Calu3 (cell line): ENCODE measurements around the gene NECTIN2. TPM values are rescaled to one million over a fixed set of nuclear protein-coding genes. Genes with fewer than 3 reads are reported as not detected.

Experiments used
- BruUV-seq: library from RNA; stranded (reverse); fragments of 400-500 nt; replicated peaks from 2 replicates; lab custom pipeline; 2021; lab: Mats Ljungman, UMichigan
- CTCF ChIA-PET: fragments of 300-600 bp; sonication (Branson Sonifier 250); formaldehyde crosslinking; loops from one replicate; lab custom pipeline; 2022; ENCODE audit warnings: antibody characterized with exemption; lab: Charles Lee
- DNase-seq: peaks from one replicate; pipeline ENCODE4 v3.0.0; 2022
- H3K27ac Mint-ChIP-seq: one replicate; pipeline ENCODE4 v1.8.0; 2022; ENCODE audit warnings: mixed read lengths; ENCODE audit not compliant: unreplicated experiment
- H3K27me3 Mint-ChIP-seq: one replicate; pipeline ENCODE4 v1.8.0; 2022; ENCODE audit warnings: mixed read lengths; ENCODE audit not compliant: unreplicated experiment
- H3K36me3 Mint-ChIP-seq: one replicate; pipeline ENCODE4 v1.8.0; 2022; ENCODE audit warnings: mild to moderate bottlenecking, moderate library complexity, mixed read lengths; ENCODE audit not compliant: insufficient read depth, unreplicated experiment
- H3K4me1 Mint-ChIP-seq: one replicate; pipeline ENCODE4 v1.8.0; 2022; ENCODE audit warnings: mild to moderate bottlenecking, low read depth, mixed read lengths; ENCODE audit not compliant: unreplicated experiment
- H3K4me3 Mint-ChIP-seq: one replicate; pipeline ENCODE4 v1.8.0; 2022; ENCODE audit warnings: mild to moderate bottlenecking, low read depth, moderate library complexity, mixed read lengths; ENCODE audit not compliant: unreplicated experiment
- H3K9me3 Mint-ChIP-seq: one replicate; pipeline ENCODE4 v1.8.0; 2022; ENCODE audit warnings: low read depth, mixed read lengths; ENCODE audit not compliant: unreplicated experiment
- intact Hi-C: fragments of 100-400 bp; cut with micrococcal nuclease; formaldehyde crosslinking; loops from one replicate; pipeline ENCODE4 v1.10.0; 2022; ENCODE audit not compliant: unreplicated experiment
- total RNA-seq: library from RNA; stranded (reverse); gene quantifications from 2 replicates; pipeline ENCODE4 v1.2.3, GENCODE V29; 2022
- TF ChIP-seq, protein P1 (sequence below): fragments of 200-600 bp; IDR thresholded peaks from one replicate; pipeline ENCODE4 v1.8.0; 2022; ENCODE audit warnings: antibody characterized with exemption; ENCODE audit not compliant: unreplicated experiment

Gene NECTIN2
- total RNA-seq, 1 experiment from 2014 or later, result 137 TPM

DNA sequence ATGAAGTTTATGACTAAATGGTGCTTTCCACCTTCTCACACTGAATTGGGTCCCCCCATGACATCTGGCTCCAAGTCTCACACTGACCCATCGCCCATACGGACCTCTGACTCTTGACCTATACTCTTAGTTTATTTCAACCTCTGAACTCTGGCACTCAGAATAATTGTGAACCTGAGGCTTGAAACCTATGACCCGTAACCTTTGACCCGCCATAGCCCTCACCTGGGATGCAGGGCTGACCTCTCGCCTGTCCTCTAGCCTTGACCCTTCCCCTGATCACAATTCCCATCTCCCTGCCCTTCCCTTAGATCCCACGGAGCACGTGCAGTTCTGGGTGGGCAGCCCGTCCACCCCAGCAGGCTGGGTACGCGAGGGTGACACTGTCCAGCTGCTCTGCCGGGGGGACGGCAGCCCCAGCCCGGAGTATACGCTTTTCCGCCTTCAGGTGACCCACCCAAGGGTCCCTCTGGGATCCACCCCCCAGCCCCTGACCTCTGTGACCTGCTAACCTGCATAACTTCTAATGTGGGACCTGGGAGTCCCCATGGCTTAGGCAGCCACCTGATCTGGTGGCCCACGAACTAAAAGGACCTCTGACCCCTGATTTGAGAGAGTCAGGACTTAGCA lies 32.1 kb upstream of the NECTIN2 start:
- BruUV-seq, result no TSS peak
- CTCF ChIA-PET, result no interaction called here
- no peak overlapping the region for H3K4me3 Mint-ChIP-seq

DNA sequence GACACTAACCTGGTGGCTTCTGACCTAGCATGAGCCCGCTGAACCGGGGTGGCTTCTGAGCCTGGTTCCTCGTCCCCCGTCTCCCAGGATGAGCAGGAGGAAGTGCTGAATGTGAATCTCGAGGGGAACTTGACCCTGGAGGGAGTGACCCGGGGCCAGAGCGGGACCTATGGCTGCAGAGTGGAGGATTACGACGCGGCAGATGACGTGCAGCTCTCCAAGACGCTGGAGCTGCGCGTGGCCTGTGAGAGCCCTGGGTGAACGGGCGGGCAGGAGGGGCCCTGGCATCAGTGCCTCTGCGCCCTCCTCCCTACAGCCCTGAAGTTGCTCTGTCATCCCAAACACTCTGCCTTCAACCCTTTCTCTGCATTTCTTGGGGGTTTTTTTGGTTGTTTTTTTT lies 31.6 kb upstream of the NECTIN2 start:
- Mint-ChIP-seq H3K9me3 (no peaks in the 10 kb centered on the region), H3K36me3 (peaks cover 17% of the 10 kb centered on the region), H3K4me3 (no peak overlapping the region), H3K27ac (no peak overlapping the region), H3K27me3 (no peaks in the 10 kb centered on the region), H3K4me1 (peaks cover 8% of the 10 kb centered on the region)
- CTCF ChIA-PET, result no interaction called here
- intact Hi-C loops, result no loop called here
- TF ChIP-seq, protein P1, sequence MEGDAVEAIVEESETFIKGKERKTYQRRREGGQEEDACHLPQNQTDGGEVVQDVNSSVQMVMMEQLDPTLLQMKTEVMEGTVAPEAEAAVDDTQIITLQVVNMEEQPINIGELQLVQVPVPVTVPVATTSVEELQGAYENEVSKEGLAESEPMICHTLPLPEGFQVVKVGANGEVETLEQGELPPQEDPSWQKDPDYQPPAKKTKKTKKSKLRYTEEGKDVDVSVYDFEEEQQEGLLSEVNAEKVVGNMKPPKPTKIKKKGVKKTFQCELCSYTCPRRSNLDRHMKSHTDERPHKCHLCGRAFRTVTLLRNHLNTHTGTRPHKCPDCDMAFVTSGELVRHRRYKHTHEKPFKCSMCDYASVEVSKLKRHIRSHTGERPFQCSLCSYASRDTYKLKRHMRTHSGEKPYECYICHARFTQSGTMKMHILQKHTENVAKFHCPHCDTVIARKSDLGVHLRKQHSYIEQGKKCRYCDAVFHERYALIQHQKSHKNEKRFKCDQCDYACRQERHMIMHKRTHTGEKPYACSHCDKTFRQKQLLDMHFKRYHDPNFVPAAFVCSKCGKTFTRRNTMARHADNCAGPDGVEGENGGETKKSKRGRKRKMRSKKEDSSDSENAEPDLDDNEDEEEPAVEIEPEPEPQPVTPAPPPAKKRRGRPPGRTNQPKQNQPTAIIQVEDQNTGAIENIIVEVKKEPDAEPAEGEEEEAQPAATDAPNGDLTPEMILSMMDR, result no peak
- BruUV-seq, result no TSS peak
- DNase-seq, result no peak

More for the DNA sequence above, 32.1 kb upstream of the NECTIN2 start:
- no peaks in the 10 kb centered on the region for H3K9me3 Mint-ChIP-seq
- no peak for DNase-seq
- peaks cover 8% of the 10 kb centered on the region for H3K4me1 Mint-ChIP-seq
- TF ChIP-seq, protein P1, result no peak
- no peak overlapping the region for H3K27ac Mint-ChIP-seq
- intact Hi-C loops, result no loop called here
- peaks cover 19% of the 10 kb centered on the region for H3K36me3 Mint-ChIP-seq
- H3K27me3 Mint-ChIP-seq, result no peaks in the 10 kb centered on the region

- CTCF ChIA-PET, result no interaction called here
- BruUV-seq, result no TSS peak
- peaks cover 16% of the 10 kb centered on the region for H3K36me3 Mint-ChIP-seq
- DNase-seq, result no peak
- TF ChIP-seq, protein P1, result no peak
- H3K4me3 Mint-ChIP-seq, result no peak overlapping the region
- H3K9me3 Mint-ChIP-seq, result no peaks in the 10 kb centered on the region
- intact Hi-C loops, result no loop called here
- no peaks in the 10 kb centered on the region for H3K27me3 Mint-ChIP-seq
- H3K4me1 Mint-ChIP-seq, result peaks cover 8% of the 10 kb centered on the region
- H3K27ac Mint-ChIP-seq, result no peak overlapping the region
Measured at GRCh38 chr19:44816301-44816700, 29.8 kb upstream of the NECTIN2 start.

- no peak overlapping the region for H3K27ac Mint-ChIP-seq
- intact Hi-C loops, result no loop called here
- CTCF ChIA-PET, result interaction anchor here (0.6 to 1.4 kb wide), 2 partner anchors 11 to 23 kb away, joined by 3 to 4 read pairs; no protein-coding TSS in a partner anchor
- no peaks in the 10 kb centered on the region for H3K9me3 Mint-ChIP-seq
- no peak for DNase-seq
- no TSS peak for BruUV-seq
- peaks cover 12% of the 10 kb centered on the region for H3K27me3 Mint-ChIP-seq
- H3K4me3 Mint-ChIP-seq, result no peak overlapping the region
- H3K36me3 Mint-ChIP-seq, result peaks cover 26% of the 10 kb centered on the region
- TF ChIP-seq, protein P1, result no peak
- H3K4me1 Mint-ChIP-seq, result peaks cover 10% of the 10 kb centered on the region
Measured at GRCh38 chr19:44817725-44818465, 28.2 kb upstream of the NECTIN2 start.
